A549 treated with CORT108297 at 1 μM for 4 hours (cell line): ENCODE results near the gene STARD5. TPM values are rescaled to one million over a fixed set of nuclear protein-coding genes. Genes with fewer than 3 reads are reported as not detected.

ENCODE experiments used
- total RNA-seq: library from RNA; stranded (reverse); fragments of 200-300 nt; extraction: Qiagen RNA extraction; gene quantifications from 5 replicates; pipeline ENCODE4 v1.2.3, GENCODE V29; 2022

The STARD5 gene
- 1.5 to 2.3 TPM (median 2.0 TPM) in 5 replicates for total RNA-seq

GRCh38 chr15:81323944-81324881 lies at the start of gene STARD5:
Gene STARD5 (minus strand): TSS chr15:81324141. CDS start chr15:81324099, 42 bp downstream.

Other genes with a start within 250 kb of the STARD5 start
- gene CFAP161, start 189.9 kb downstream of the STARD5 start, total RNA-seq = 0.14 TPM in 1 of 5 replicates, not detected in the others
- gene IL16, start 127.3 kb downstream of the STARD5 start, total RNA-seq = 0.07 to 0.25 TPM (median 0.17 TPM) in 3 of 5 replicates, not detected in the others
- gene TMC3, start 50.1 kb upstream of the STARD5 start, total RNA-seq = not detected in 5 replicates